ENCODE measurements around the gene FBXO44. TPM values are rescaled to one million over a fixed set of nuclear protein-coding genes. Genes with fewer than 3 reads are reported as not detected.

FBXO44 gene
- total and polyA plus RNA-seq, 10 of the 15 experiments (the other 5 are each of a cell fraction or from before 2014, with no cell fraction given), result 0.77 to 22.4 (median 8.2) TPM

GRCh38 chr1:11674488-11674887 lies 19.8 kb downstream of the FBXO44 start:
- no TSS peak for BruUV-seq (replicated peaks)
- peaks cover 4% of the 10 kb centered on the region for H3K4me1 ChIP-seq (ENCODE audit: control insufficient read depth, insufficient read depth, low read length)
- H3K9ac ChIP-seq (ENCODE audit: control insufficient read depth, insufficient read depth, low read length), result no peak overlapping the region
- H3K4me2 ChIP-seq (ENCODE audit: control insufficient read depth, insufficient read depth), result no peak overlapping the region
- TF ChIP-seq NRF1 (conservative IDR thresholded peaks at IDR 0.05; ENCODE audit: low read depth, low read length), result no peak
- no peak for TF ChIP-seq ZZZ3 (IDR thresholded peaks at IDR 0.05; ENCODE audit: control insufficient read depth, insufficient read length, low read depth)
- no peak for TF ChIP-seq USF1 (IDR thresholded peaks at IDR 0.05; ENCODE audit: borderline replicate concordance, extremely low read length, insufficient read depth, low read depth, low read length)
- TF ChIP-seq GATAD2B (conservative IDR thresholded peaks at IDR 0.05; ENCODE audit: low read depth), result no peak
- TF ChIP-seq POU2F2 (IDR thresholded peaks at IDR 0.05; ENCODE audit: borderline replicate concordance, low read depth, low read length), result no peak
- TF ChIP-seq POLR2A (IDR thresholded peaks at IDR 0.05; ENCODE audit: low read depth, low read length), result peak; percentile 13; the same call in 1 of the 2 replicates
- no peaks in the 10 kb centered on the region for H3K79me2 ChIP-seq (ENCODE audit: control insufficient read depth, insufficient read depth, low read length)
- no peak for DNase-seq (ENCODE audit: low read depth, low spot score)
- H2AFZ ChIP-seq (ENCODE audit: control insufficient read depth, low read depth, low read length), result no peak overlapping the region
- H3K27ac ChIP-seq (ENCODE audit: control insufficient read depth, insufficient read depth), result no peak overlapping the region
- ChIA-PET SMC1A (ENCODE audit: uncharacterized antibody, unreplicated experiment) (no interaction called here), POLR2A (no interaction called here), RAD21 (ENCODE audit: unreplicated experiment) (no interaction called here), CTCF (interaction anchor here (0.6 to 1.9 kb wide), 4 partner anchors 9 to 293 kb away, joined by 3 to 6 read pairs (median 4); partner anchors contain the start of gene FBXO6)
- no peak for FAIRE-seq
- H3K36me3 ChIP-seq (ENCODE audit: control insufficient read depth in 2 of 2, insufficient read depth in 2 of 2, low read length in 1 of 2), result peaks cover 2 to 12% of the 10 kb centered on the region in 2 experiments; a peak in 3 of 4 replicates
- 89% methylated on average over 14 of the region's 14 CpGs for WGBS (ENCODE audit: insufficient coverage, insufficient replicate concordance, low lambda C conversion rate, missing lambda C conversion rate)
- H3K9me3 ChIP-seq (replicated peaks; ENCODE audit: control insufficient read depth, insufficient read depth, low read length), result no peaks in the 10 kb centered on the region
- intact Hi-C loops (cut with micrococcal nuclease; ENCODE audit: unreplicated experiment), result no loop called here
- ATAC-seq, result no peak
- in situ Hi-C loops (cut with MboI), result no loop called here
- H4K20me1 ChIP-seq (ENCODE audit: control insufficient read depth, insufficient read depth), result no peaks in the 10 kb centered on the region
- no peaks in the 10 kb centered on the region for H3K27me3 ChIP-seq (replicated peaks in 1 of 2; ENCODE audit: control insufficient read depth in 2 of 2, insufficient read depth in 2 of 2, low read length in 1 of 2)
- no peak overlapping the region for H3K4me3 ChIP-seq

GRCh38 chr1:11675325-11675724 lies 20.6 kb downstream of the FBXO44 start:
- FAIRE-seq (no peak), DNase-seq (ENCODE audit: low read depth, low spot score) (no peak), ATAC-seq (no peak)
- no peaks in the 10 kb centered on the region for H4K20me1 ChIP-seq (ENCODE audit: control insufficient read depth, insufficient read depth)
- intact Hi-C loops (cut with micrococcal nuclease; ENCODE audit: unreplicated experiment), result no loop called here
- no peak overlapping the region for H2AFZ ChIP-seq (ENCODE audit: control insufficient read depth, low read depth, low read length)
- peaks cover 1% of the 10 kb centered on the region for H3K4me1 ChIP-seq (ENCODE audit: control insufficient read depth, insufficient read depth, low read length)
- H3K36me3 ChIP-seq (ENCODE audit: control insufficient read depth in 2 of 2, insufficient read depth in 2 of 2, low read length in 1 of 2), result peaks cover 2 to 12% of the 10 kb centered on the region in 2 experiments; a peak in 3 of 4 replicates
- no peaks in the 10 kb centered on the region for H3K27me3 ChIP-seq (replicated peaks in 1 of 2; ENCODE audit: control insufficient read depth in 2 of 2, insufficient read depth in 2 of 2, low read length in 1 of 2)
- ChIA-PET RAD21 (ENCODE audit: unreplicated experiment) (no interaction called here), POLR2A (no interaction called here), SMC1A (ENCODE audit: uncharacterized antibody, unreplicated experiment) (interaction anchor here (1.2 kb wide), 1 partner anchor 34 kb away, joined by 3 read pairs; no protein-coding TSS in a partner anchor), CTCF (interaction anchor here (0.8 kb wide), 1 partner anchor 10 kb away, joined by 4 read pairs; no protein-coding TSS in a partner anchor)
- no peak overlapping the region for H3K4me3 ChIP-seq
- H3K4me2 ChIP-seq (ENCODE audit: control insufficient read depth, insufficient read depth), result no peak overlapping the region
- H3K9me3 ChIP-seq (replicated peaks; ENCODE audit: control insufficient read depth, insufficient read depth, low read length), result no peaks in the 10 kb centered on the region
- in situ Hi-C loops (cut with MboI), result no loop called here
- TF ChIP-seq NFIC (IDR thresholded peaks at IDR 0.05; ENCODE audit: low read depth, low read length) (no peak), CTCF (IDR thresholded peaks at IDR 0.05 in 2 of 3, conservative IDR thresholded peaks at IDR 0.05 in 1 of 3; ENCODE audit: control insufficient read depth in 2 of 3, extremely low read depth in 1 of 3, insufficient read depth in 1 of 3, low read depth in 3 of 3, low read length in 3 of 3) (0 out of 6 replicates have a peak, but pooled peaks of 1 of the 3 experiments have one; percentile 0)
- WGBS (ENCODE audit: insufficient coverage, insufficient replicate concordance, low lambda C conversion rate, missing lambda C conversion rate), result 88% methylated on average over 10 of the region's 10 CpGs
- no TSS peak for BruUV-seq (replicated peaks)
- H3K27ac ChIP-seq (ENCODE audit: control insufficient read depth, insufficient read depth), result no peak overlapping the region
- no peaks in the 10 kb centered on the region; the same call in 1 of the 2 replicates for H3K79me2 ChIP-seq (ENCODE audit: control insufficient read depth, insufficient read depth, low read length)
- H3K9ac ChIP-seq (ENCODE audit: control insufficient read depth, insufficient read depth, low read length), result no peak overlapping the region

Data from GM12878 (cell line).